NCI-H1930 (cell line): ENCODE results near the gene EYS.

ENCODE experiments used
- DNase-seq, 2 experiments: peaks; one replicate each; lab custom pipeline; 2025; lab: John Stamatoyannopoulos, UW

EYS gene

GRCh38 chr6:65221153-65221552 lies 485.9 kb downstream of the EYS start:
- DNase-seq: no peak

GRCh38 chr6:65202738-65203137 lies 504.3 kb downstream of the EYS start:
- DNase-seq: no peak

- no peak for DNase-seq
These were observed 507.3 kb downstream of the EYS start for GRCh38 chr6:65199683-65200082.

- DNase-seq: no peak
These were observed 507.9 kb downstream of the EYS start for GRCh38 chr6:65199121-65199520.

- no peak for DNase-seq
These were observed 515.6 kb downstream of the EYS start for GRCh38 chr6:65191471-65191870.

- DNase-seq: no peak
These were observed 517.7 kb downstream of the EYS start for GRCh38 chr6:65189236-65189881.

- no peak for DNase-seq
These were observed 520.2 kb downstream of the EYS start for GRCh38 chr6:65186826-65187225.

- DNase-seq: no peak
These were observed 524.3 kb downstream of the EYS start for GRCh38 chr6:65182681-65183080.

- no peak for DNase-seq
These were observed 536.8 kb downstream of the EYS start for GRCh38 chr6:65170273-65170672.

- no peak for DNase-seq
These were observed 545.4 kb downstream of the EYS start for GRCh38 chr6:65161661-65162060.

GRCh38 chr6:65157025-65157424 lies 550.0 kb downstream of the EYS start:
- no peak for DNase-seq

- no peak for DNase-seq
These were observed 551.9 kb downstream of the EYS start for GRCh38 chr6:65155083-65155482.

GRCh38 chr6:65149841-65150240 lies 557.2 kb downstream of the EYS start:
- no peak for DNase-seq

- DNase-seq: no peak
These were observed 558.2 kb downstream of the EYS start for GRCh38 chr6:65148839-65149238.

- no peak for DNase-seq
These were observed 571.5 kb downstream of the EYS start for GRCh38 chr6:65135567-65135966.

- no peak for DNase-seq
These were observed 580.4 kb downstream of the EYS start for GRCh38 chr6:65126667-65127066.

GRCh38 chr6:65123521-65123920 lies 583.5 kb downstream of the EYS start:
- no peak for DNase-seq

GRCh38 chr6:65117817-65118409 lies 589.1 kb downstream of the EYS start:
- DNase-seq: no peak

- no peak for DNase-seq
These were observed 590.7 kb downstream of the EYS start for GRCh38 chr6:65116326-65116725.

- no peak for DNase-seq
These were observed 593.4 kb downstream of the EYS start for GRCh38 chr6:65113581-65113980.

GRCh38 chr6:65112435-65112834 lies 594.6 kb downstream of the EYS start:
- DNase-seq: no peak

GRCh38 chr6:65110031-65110430 lies 597.0 kb downstream of the EYS start:
- no peak for DNase-seq

- no peak for DNase-seq
These were observed 608.7 kb downstream of the EYS start for GRCh38 chr6:65098349-65098748.

- no peak for DNase-seq
These were observed 615.5 kb downstream of the EYS start for GRCh38 chr6:65091561-65091960.
